ENCODE measurements around the gene KCNT2. TPM values are rescaled to one million over a fixed set of nuclear protein-coding genes. Genes with fewer than 3 reads are reported as not detected.
A peak's percentile ranks its signal among the peaks of the same experiment; 100 is the strongest.

Gene KCNT2
- total and polyA plus RNA-seq, 8 donors, result 2.7 to 6.8 (median 5.1) TPM

- Histone ChIP-seq H3K27ac (no peak overlapping the region), H3K4me3 (no peak overlapping the region), H3K27me3 (no peaks in the 10 kb centered on the region), H3K36me3 (no peaks in the 10 kb centered on the region), H3K9me3 (no peaks in the 10 kb centered on the region), H3K4me1 (no peaks in the 10 kb centered on the region)
- intact Hi-C loops (cut with DNase I), result no loop called here
- no peak for TF ChIP-seq CTCF (IDR thresholded peaks at IDR 0.05)
- DNase-seq, result no peak
- ATAC-seq, result no peak
Observed at GRCh38 chr1:196324345-196324744, 283.9 kb downstream of the KCNT2 start.

GRCh38 chr1:196323869-196324268 lies 284.4 kb downstream of the KCNT2 start:
- no peak for TF ChIP-seq CTCF (IDR thresholded peaks at IDR 0.05)
- ATAC-seq (no peak), DNase-seq (no peak)
- no peaks in the 10 kb centered on the region for H3K4me1 ChIP-seq
- H3K4me3 ChIP-seq, result no peak overlapping the region
- no peaks in the 10 kb centered on the region for H3K27me3 ChIP-seq
- no peaks in the 10 kb centered on the region for H3K36me3 ChIP-seq
- no peak overlapping the region for H3K27ac ChIP-seq
- intact Hi-C loops (cut with DNase I), result no loop called here
- no peaks in the 10 kb centered on the region for H3K9me3 ChIP-seq

- no peak for TF ChIP-seq CTCF (IDR thresholded peaks at IDR 0.05)
- intact Hi-C loops (cut with DNase I), result no loop called here
- Histone ChIP-seq H3K9me3 (no peaks in the 10 kb centered on the region), H3K36me3 (no peaks in the 10 kb centered on the region), H3K27me3 (no peaks in the 10 kb centered on the region), H3K4me1 (no peaks in the 10 kb centered on the region), H3K27ac (no peak overlapping the region), H3K4me3 (no peak overlapping the region)
- ATAC-seq (no peak), DNase-seq (no peak)
Observed at GRCh38 chr1:196319301-196319700, 288.9 kb downstream of the KCNT2 start.

GRCh38 chr1:196317535-196318522 lies 290.4 kb downstream of the KCNT2 start:
- H3K9me3 ChIP-seq, result no peaks in the 10 kb centered on the region
- no peaks in the 10 kb centered on the region for H3K4me1 ChIP-seq
- no peak overlapping the region for H3K27ac ChIP-seq
- no peaks in the 10 kb centered on the region for H3K36me3 ChIP-seq
- peak; percentile 21 to 24 for TF ChIP-seq CTCF (IDR thresholded peaks at IDR 0.05)
- intact Hi-C loops (cut with DNase I), result no loop called here
- no peak overlapping the region for H3K4me3 ChIP-seq
- H3K27me3 ChIP-seq, result no peaks in the 10 kb centered on the region
- ATAC-seq (peak; percentile 34), DNase-seq (peak in 2 of 4 donors; percentile 26 to 52)

- H3K9me3 ChIP-seq, result no peaks in the 10 kb centered on the region
- H3K27me3 ChIP-seq, result no peaks in the 10 kb centered on the region
- no peak overlapping the region for H3K4me3 ChIP-seq
- intact Hi-C loops (cut with DNase I), result no loop called here
- no peak for TF ChIP-seq CTCF (IDR thresholded peaks at IDR 0.05)
- H3K27ac ChIP-seq, result no peak overlapping the region
- H3K4me1 ChIP-seq, result no peaks in the 10 kb centered on the region
- no peak for DNase-seq
- no peaks in the 10 kb centered on the region for H3K36me3 ChIP-seq
- no peak for ATAC-seq
Observed at GRCh38 chr1:196312739-196313138, 295.5 kb downstream of the KCNT2 start.

Measured in left lung (tissue), 10 donors.